GM18861 (cell line): ENCODE measurements around the gene TAC1.
"Not testable (repeated sequence)": the region's sequence is repeated elsewhere in the genome, so short reads cannot be mapped to it uniquely, and the experiment has no call there.

ENCODE experiments used
- ATAC-seq: cut with Tn5 transposase; IDR thresholded peaks from one replicate; pipeline ENCODE4 v1.9.1; 2021; ENCODE audit not compliant: unreplicated experiment

The TAC1 gene, protein sequence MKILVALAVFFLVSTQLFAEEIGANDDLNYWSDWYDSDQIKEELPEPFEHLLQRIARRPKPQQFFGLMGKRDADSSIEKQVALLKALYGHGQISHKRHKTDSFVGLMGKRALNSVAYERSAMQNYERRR

GRCh38 chr7:97731736-97732564 is at the start of gene TAC1:
TAC1 (plus strand) TSS chr7:97732086; CDS start chr7:97732613, 527 bp downstream.
- ATAC-seq: no peak

DNA sequence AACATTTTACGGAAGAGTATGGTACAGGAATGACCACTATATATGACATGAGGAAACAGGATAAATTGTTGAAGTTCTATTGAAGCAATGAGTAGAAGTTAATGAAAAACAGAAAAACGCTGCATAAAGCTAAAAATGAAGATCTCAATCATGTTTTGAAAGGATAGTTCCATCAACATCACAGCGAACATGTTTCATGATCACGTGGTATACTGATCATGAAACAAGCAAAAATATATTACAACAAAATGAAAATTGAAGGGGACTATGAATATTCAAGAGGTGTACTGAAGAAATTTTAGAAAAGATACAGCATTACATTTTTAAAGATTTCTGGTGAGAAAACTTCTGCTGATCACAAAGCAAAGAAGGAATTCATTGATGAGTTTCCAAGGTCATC is 45.9 kb upstream of the TAC1 start:
- no peak for ATAC-seq

GRCh38 chr7:97693586-97693985 is 38.3 kb upstream of the TAC1 start:
- ATAC-seq: no peak

- no peak for ATAC-seq
These were observed 37.5 kb upstream of the TAC1 start for GRCh38 chr7:97694355-97694754.

GRCh38 chr7:97697396-97697795 is 34.5 kb upstream of the TAC1 start:
- ATAC-seq: no peak

DNA sequence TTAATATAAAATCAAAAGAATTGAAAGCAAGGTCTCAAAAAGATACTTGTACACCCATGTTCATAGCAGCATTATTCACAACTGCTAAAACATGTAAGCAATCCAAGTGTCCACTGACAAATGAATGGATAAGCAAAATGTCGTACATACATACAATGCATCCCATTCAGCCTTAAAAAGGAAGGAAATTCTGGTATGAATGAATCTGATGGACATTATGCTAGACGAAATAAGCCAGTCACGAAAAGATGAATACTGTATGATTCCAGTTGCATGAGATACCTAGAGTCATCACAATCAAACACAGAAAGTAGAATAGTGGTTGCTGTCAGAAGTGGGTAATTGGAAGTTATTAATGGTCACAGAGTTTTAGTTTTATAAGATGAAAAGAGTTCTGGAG is 9.5 kb upstream of the TAC1 start:
- no peak for ATAC-seq

GRCh38 chr7:97732565-97733275 is 834 bp downstream of the TAC1 start:
- no peak for ATAC-seq

GRCh38 chr7:97733276-97734161 is 1.6 kb downstream of the TAC1 start:
- no peak for ATAC-seq

- ATAC-seq: no peak
These were observed 2.4 kb downstream of the TAC1 start for GRCh38 chr7:97734255-97734654.

- ATAC-seq: no peak
These were observed 3.2 kb downstream of the TAC1 start for GRCh38 chr7:97735075-97735474.

- no peak for ATAC-seq
These were observed 16.6 kb downstream of the TAC1 start for GRCh38 chr7:97748482-97748881.

DNA sequence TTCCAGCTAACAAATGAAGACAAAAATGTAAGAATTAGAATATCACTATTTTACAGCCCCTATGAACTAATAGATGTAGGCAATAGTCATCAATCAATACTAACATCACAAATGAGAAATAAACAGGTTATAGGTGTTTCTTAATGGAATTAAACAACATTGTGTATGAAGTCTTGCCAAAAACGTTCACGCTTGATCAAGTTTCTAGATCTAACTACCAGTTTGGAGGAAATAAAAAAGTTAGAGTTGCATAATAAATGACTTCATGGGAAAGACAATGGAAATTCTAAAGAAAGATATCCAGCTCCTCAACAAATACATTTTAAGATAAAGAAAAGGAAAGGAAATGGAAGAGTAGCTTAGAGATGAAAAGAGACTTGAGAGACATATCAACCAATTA is 19.7 kb downstream of the TAC1 start:
- ATAC-seq: no peak

GRCh38 chr7:97752215-97752614 is 20.3 kb downstream of the TAC1 start:
- no peak for ATAC-seq

DNA sequence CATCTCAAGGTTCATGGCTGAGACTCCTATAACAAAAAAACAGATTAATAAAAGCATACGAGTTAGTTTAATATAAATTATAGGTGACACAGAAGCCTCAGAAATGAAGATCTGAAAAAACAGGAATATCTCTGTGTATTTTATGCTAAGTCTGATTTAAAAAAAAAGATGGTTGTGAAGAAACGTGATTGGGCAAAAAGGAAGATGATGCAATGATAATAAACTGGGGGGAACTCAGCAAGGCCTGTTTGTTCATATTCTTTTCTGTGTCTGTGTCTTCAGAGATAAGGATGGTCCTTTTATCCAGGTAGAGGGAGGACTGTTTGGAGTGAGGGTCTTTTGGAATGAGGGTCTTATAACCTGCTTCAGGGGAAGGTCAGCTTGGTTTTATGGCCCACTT is 25.9 kb downstream of the TAC1 start:
- no peak for ATAC-seq

- ATAC-seq: no peak
These were observed 39.0 kb downstream of the TAC1 start for GRCh38 chr7:97770850-97771249.

GRCh38 chr7:97771576-97771975 is 39.7 kb downstream of the TAC1 start:
- ATAC-seq: no peak

DNA sequence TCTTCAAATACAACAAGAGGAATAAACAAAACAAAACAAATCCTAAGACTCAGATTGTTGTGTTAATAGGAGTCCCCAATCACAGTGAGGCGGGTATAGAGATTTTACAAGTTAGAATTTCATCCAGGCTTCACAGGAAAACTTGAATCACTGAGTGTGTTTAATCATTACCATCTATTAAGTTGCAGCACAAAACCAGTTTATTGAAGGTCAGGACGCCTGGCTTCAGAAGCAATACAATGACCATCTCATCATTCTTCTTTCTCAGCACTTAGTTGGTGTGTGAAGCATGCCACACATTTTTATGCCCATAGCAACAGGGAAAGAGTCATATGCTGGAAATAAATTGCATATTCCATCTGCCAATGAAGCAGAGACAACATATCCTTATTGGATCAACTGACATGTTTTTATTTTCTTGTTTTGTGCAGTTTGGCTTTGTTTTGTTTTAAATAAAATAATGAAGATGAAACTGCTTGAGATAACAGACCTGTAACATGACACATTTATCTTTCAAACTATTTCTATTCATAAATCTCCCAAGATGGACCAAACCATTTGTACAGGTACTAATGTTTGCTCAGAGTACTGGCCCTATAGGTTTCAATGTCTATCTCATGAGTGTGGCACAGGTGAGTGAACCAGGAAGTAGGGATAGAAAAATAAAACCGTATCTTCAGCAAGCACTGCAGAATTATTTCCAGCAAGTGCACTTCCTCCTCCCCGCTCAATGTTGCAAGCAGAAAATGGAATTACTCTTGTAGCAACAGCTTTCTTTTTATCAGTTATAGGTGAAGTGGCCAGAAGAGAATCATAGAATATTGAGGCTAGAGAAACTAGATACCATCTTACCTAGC is 40.4 kb downstream of the TAC1 start:
- ATAC-seq: no peak

DNA sequence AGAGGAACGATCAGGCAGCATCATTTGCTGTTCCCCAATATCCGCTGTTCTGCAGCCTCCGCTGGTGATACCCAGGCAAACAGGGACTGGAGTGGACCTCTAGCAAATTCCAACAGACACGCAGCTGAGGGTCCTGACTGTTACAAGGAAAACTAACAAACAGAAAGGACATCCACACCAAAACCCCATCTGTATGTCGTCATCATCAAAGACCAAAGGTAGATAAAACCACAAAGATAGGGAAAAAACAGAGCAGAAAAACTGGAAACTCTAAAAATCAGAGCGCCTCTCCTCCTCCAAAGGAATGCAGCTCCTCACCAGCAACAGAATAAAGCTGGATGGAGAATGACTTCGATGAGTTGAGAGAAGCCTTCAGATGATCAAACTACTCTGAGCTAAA is 54.5 kb downstream of the TAC1 start:
- not testable (repeated sequence) for ATAC-seq
